Right lobe of liver (tissue), 4 donors: Measurements from ENCODE around the gene KIAA1671.

ENCODE experiments used
- CTCF ChIP-seq, 4 donors: fragments of 200-600 bp in 3 of 4; fragments of 450-650 bp in 1 of 4; IDR thresholded peaks; one replicate each; pipeline versions ENCODE4 v1.5.1 to v1.8.0; 2016 to 2022; ENCODE audit warnings: antibody characterized with exemption in 4 of 4, mild to moderate bottlenecking in 2 of 4
- POLR2A ChIP-seq: fragments of 450-650 bp; IDR thresholded peaks from one replicate; pipeline ENCODE4 v1.6.1; 2017; ENCODE audit warnings: antibody characterized with exemption, mild to moderate bottlenecking
- donor health status: DM: no; HTN: no; CAD: no.
- donor health status: DM: no; HTN: no; CAD: no.
- donor health status: DM: no; HTN: yes; CAD: no.

DNA sequence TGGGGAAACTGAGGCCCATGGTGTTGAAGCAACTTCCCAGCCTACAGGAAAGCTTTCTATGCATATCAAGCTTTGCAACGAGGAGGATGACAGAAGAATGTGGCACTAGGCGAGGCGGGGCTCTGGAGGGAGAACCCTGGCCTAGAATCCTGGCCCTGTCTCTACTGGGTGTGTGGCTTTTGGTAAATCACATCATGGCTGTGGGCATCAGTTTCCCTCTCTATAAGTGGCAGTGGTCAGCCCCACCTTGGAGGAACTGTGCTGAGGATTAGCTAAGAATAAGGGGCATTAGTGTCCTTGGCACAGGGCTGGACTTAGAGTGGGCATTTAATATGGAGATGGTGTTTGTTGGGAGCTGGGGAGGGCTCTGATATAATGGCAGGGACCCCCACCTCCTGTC, 124.5 kb downstream of the KIAA1671 start:
- TF ChIP-seq CTCF (IDR thresholded peaks at IDR 0.05), result no peak
- TF ChIP-seq POLR2A, result no peak
